Jurkat, Clone E6-1 (cell line): ENCODE results near the gene EFNB1. TPM values are rescaled to one million over a fixed set of nuclear protein-coding genes. Genes with fewer than 3 reads are reported as not detected.
"Not testable (repeated sequence)": the region's sequence is repeated elsewhere in the genome, so short reads cannot be mapped to it uniquely, and the experiment has no call there.

ENCODE experiments used
- DNase-seq: peaks from one replicate; pipeline ENCODE4 v3.0.0-alpha.2; 2011; ENCODE audit warnings: low read depth, low spot score
- H3K4me3 ChIP-seq: 2 replicates; pipeline ENCODE4 v1.5.1; 2011; ENCODE audit warnings: mild to moderate bottlenecking, low read length, control low read depth, moderate library complexity
- polyA plus RNA-seq: library from polyadenylated mRNA; unstranded; fragments of >200 nt; gene quantifications from one replicate; pipeline ENCODE4 v1.2.1, GENCODE V29; 2012; ENCODE audit warnings: missing spikeins; ENCODE audit not compliant: insufficient read length, insufficient read depth

The EFNB1 gene
- 3.6 TPM for polyA plus RNA-seq

GRCh38 chrX:68828740-68829581 is at the start of gene EFNB1:
Gene EFNB1, plus strand, starts transcription at chrX:68829021. Its CDS starts 756 bp downstream, at chrX:68829777.
- peak within 1 kb of the TSS; percentile 63 for H3K4me3 ChIP-seq
- peak; percentile 87 for DNase-seq

DNA sequence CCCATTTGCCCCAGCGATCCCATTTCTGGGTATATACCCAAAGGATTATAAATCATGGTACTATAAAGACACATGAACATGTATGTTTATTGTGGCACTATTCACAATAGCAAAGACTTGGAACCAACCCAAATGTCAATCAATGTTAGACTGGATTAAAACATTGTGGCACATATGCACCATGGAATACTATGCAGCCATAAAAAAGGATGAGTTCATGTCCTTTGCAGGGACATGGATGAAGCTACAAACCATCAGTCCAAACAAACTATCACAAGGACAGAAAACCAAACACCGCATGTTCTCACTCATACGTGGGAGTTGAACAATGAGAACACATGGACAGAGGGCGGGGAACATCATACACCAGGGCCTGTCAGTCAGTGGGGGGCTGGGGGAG is 47.5 kb upstream of the EFNB1 start:
- H3K4me3 ChIP-seq, DNase-seq: not testable (repeated sequence)

- H3K4me3 ChIP-seq, result no peak overlapping the region
- DNase-seq, result no peak
These were observed 44.0 kb upstream of the EFNB1 start for GRCh38 chrX:68784816-68785215.

- DNase-seq, H3K4me3 ChIP-seq: not testable (repeated sequence)
These were observed 42.2 kb upstream of the EFNB1 start for GRCh38 chrX:68786581-68786980.

DNA sequence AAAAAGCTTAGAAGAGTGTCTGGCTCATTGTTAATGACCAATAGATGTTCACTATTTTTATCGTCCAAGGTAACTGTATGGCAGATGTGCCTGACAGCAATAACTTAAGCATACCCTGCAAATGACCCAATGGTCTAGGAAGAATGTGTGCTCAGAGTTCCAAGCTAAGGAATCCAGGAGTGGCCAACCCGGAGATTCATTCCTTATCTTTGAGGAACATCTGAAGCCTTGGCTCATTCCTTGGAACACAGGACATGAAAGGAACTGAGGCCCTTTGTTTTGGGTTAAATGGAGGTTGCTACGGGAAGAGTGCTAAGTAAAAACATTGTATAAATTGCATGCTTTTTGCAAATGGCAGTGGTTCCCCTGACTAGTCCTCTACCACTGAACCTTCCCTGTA is 38.9 kb upstream of the EFNB1 start:
- DNase-seq, result no peak
- H3K4me3 ChIP-seq, result no peak overlapping the region

DNA sequence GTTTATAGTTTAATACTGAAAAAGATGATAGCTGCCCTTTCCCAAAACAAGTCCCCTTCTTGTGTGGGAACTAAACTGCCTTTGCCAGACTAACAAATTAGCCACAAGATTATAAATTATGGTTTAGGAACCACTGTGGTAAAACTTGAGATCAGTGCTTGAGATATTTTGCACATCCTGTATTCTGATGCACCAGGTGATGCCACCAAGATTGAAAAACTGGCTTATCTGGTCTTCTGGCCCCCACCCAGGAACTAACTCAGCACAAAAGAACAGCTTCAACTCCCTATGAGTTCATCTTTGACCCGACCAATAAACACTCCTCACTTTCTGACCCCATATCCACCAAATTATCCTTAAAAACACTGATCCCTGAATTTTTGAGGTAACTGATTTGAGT is 36.7 kb upstream of the EFNB1 start:
- DNase-seq, result peak; percentile 39
- H3K4me3 ChIP-seq, result no peak overlapping the region

GRCh38 chrX:68794461-68794860 is 34.4 kb upstream of the EFNB1 start:
- no peak for DNase-seq
- no peak overlapping the region for H3K4me3 ChIP-seq

GRCh38 chrX:68795741-68796140 is 33.1 kb upstream of the EFNB1 start:
- no peak overlapping the region for H3K4me3 ChIP-seq
- DNase-seq, result no peak

DNA sequence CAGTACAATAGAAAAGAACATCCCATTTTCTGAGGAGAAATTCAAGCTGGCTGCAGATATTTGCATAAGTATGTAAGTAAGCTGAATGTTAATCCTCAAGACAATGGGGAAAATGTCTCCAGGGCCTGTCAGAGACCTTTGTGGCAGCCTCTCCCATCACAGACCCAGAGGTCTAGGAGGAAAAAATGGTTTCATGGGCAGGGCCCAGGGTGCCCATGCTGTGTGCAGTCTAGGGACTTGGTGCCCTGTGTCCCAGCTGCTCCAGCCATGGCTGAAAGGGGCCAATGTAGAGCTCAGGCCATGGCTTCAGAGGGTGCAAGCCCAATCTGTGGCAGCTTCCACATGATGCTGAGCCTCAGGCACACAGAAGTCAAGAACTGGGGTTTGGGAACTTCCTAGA is 30.4 kb upstream of the EFNB1 start:
- not testable (repeated sequence) for DNase-seq, H3K4me3 ChIP-seq

- DNase-seq, result no peak
- no peak overlapping the region for H3K4me3 ChIP-seq
These were observed 27.0 kb upstream of the EFNB1 start for GRCh38 chrX:68801737-68802290.

- H3K4me3 ChIP-seq, result no peak overlapping the region
- no peak for DNase-seq
These were observed 21.0 kb upstream of the EFNB1 start for GRCh38 chrX:68807818-68808217.

DNA sequence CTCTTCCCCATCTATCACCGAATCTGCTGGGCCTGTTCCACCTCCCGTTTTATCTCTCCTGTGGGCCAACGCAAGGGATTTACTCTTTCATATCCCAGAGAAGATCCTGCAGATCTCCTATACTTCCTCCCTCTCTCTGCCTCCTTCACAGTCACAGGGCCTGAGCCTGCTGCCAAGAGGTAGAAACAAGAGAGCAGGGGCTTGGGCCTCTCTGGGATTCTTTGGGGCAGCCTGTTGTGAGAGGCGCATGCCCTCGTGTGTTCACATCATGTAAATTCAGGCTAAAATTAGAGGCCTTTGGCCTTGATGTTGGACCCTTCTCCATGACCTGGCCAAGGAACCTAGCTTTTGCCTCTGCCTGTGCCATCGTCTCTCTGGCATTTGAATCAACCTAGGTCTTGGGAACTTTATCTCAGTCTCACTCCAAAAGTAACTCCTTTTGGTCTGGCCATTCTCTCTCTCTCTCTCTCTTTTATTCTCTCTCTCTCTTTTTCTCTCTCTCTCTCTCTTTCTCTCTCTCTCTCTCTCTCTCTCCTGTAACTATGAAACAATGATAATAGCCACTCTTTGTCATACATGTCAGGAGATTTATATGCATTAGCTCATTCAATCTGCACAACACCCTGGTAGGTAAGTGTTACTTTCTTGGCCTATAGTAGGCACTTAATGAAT is 20.0 kb upstream of the EFNB1 start:
- DNase-seq, result no peak
- H3K4me3 ChIP-seq, result no peak overlapping the region

- DNase-seq, result no peak
- no peak overlapping the region for H3K4me3 ChIP-seq
These were observed 8.2 kb upstream of the EFNB1 start for GRCh38 chrX:68820476-68821110.

DNA sequence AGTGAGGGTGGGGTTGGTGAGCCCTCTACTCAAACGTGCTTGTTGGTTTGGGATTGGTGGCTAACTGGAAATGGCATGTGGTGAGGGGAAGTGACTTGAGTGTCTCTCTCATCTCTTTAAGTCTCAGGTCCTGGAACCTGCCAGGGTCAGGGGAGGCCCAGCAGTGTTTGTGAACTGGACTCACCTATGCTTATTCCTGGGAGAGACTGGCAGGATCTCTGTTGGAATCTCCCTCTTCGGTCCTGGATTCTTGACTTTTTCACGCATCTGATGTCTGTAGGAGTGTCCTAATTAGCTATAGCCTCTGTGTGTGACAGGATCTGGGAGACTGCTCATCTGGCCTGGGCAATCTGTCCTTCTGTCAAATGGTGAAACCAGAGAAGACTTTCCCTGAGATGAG is 7.2 kb upstream of the EFNB1 start:
- no peak overlapping the region for H3K4me3 ChIP-seq

DNA sequence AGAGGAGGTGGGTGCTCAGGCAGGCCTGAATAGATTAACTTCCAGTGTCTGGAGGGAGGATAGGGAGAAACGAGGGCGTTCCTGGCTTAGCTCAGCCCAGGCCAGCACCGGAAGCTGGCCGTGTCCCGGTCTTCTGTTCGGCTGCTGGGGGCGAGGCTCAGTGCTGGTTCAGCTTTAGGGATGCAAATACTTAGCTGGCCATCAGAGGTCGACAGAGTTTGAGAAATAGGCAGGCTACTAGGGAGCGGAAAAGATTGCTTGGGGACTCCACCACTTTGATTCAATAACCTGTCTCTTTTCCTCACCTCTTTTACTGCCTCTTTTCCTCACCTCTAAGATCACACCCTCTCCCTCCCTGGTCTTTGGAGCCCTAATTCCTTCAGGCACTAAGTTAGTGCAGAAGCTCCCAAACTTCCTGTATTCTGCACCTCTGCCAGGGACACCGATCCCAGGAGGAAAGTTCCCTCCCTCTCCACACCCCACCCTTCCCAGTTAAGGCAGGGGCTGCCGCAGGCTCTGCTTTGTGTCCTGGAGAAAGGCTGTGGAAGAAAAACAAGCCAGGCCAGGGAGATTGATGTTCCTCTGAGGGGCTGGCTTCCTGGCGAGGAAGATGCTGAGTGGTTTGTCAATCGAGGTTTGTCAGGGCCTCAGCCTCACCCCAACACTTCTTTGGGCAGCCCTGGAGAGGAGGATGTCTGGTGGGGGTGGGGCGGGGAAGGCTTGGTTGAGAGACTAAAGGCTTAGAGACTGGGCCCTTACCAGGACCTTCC is 6.0 kb upstream of the EFNB1 start:
- H3K4me3 ChIP-seq, result no peak overlapping the region
- DNase-seq, result no peak

More for the DNA sequence above, 7.2 kb upstream of the EFNB1 start:
- DNase-seq, result no peak

DNA sequence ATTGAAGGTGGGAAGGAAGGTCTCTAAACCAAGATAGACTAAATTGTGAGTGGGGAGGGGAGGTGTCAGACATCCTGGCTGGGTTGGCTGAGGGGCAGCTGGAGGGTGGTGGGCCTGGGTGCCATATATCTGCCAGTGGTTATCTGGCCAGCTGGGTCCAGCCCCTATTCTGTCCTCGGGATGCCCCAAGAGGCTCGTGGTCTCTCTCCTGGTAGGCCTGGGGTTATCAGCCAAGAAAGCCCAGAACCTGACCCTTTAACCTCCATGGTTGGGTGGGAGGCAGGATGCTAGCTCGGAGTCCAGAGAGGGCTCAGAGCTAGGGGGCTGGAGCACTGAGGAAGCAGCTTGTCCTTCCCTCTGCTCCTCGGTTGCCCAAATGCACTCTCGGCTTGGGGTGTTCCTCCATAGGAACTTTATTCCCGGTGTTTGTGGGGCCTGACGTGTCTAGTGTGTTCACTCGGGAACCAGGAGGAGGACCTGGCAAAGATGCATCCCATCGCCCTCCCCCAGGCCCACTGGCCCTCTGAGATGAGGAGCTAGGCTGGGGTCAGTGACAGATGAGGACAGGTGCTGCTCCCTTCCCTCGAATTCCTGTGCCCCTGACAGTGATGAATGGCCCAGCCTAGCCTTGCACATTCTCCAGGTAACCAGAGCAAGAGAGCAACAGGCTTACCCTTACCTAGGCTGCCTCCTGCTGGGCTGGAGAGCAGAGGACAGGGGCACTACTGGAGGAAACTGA is 5.2 kb upstream of the EFNB1 start:
- H3K4me3 ChIP-seq, result no peak overlapping the region
- DNase-seq, result no peak

DNA sequence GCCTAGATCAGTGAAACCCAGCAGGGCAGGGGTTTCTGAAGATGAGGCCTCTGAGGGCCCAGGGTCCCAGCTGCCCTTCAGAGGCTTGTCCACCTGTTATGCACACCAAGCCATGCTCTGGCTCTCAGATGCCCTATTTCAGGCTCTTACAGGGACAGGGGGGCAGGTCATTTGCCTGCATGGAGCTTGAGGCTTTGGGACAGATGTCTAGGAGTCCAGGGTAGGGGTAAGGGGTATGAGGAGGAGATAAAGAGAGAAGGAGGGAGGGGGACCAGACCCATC is 4.7 kb upstream of the EFNB1 start:
- H3K4me3 ChIP-seq, result no peak overlapping the region
- no peak for DNase-seq

- DNase-seq, result no peak
- no peak overlapping the region for H3K4me3 ChIP-seq
These were observed 4.2 kb upstream of the EFNB1 start for GRCh38 chrX:68824565-68825125.
